PFSK-1 (cell line): Measurements from ENCODE around the gene HNRNPLL.

Experiments
- FOXP2 ChIP-seq: optimal IDR thresholded peaks from 2 replicates; pipeline ENCODE3; 2011; ENCODE audit warnings: borderline replicate concordance, control low read depth, inconsistent platforms; ENCODE audit not compliant: insufficient read depth; ENCODE audit errors: extremely low read length, extremely low read depth
- POLR2AphosphoS5 ChIP-seq: IDR thresholded peaks from 2 replicates; pipeline ENCODE4 v1.6.1; 2012; ENCODE audit warnings: low read depth, mild to moderate bottlenecking, control low read depth, low read length, moderate library complexity
- SIN3A ChIP-seq: IDR thresholded peaks from 2 replicates; pipeline ENCODE4 v1.6.1; 2012; ENCODE audit warnings: mild to moderate bottlenecking, low read length, moderate library complexity, borderline replicate concordance; ENCODE audit not compliant: insufficient read depth
- TAF1 ChIP-seq: IDR thresholded peaks from 2 replicates; pipeline ENCODE4 v1.6.1; 2012; ENCODE audit warnings: low read length, control low read depth, borderline replicate concordance; ENCODE audit not compliant: insufficient read depth
- TF ChIP-seq, protein P1 (sequence below), 2 experiments: IDR thresholded peaks; 2 replicates each; pipeline versions ENCODE4 v1.6.1 to v1.8.0; 2011 to 2012; ENCODE audit warnings: low read depth in 2 of 2, low read length in 2 of 2, control low read depth in 1 of 2, inconsistent platforms in 1 of 2, mild to moderate bottlenecking in 1 of 2, moderate library complexity in 1 of 2; ENCODE audit not compliant: insufficient read depth in 1 of 2

Gene HNRNPLL

GRCh38 chr2:38648107-38648761, 45.5 kb upstream of the HNRNPLL start:
- no peak for TF ChIP-seq TAF1
- TF ChIP-seq SIN3A, result no peak
- TF ChIP-seq, protein P1, sequence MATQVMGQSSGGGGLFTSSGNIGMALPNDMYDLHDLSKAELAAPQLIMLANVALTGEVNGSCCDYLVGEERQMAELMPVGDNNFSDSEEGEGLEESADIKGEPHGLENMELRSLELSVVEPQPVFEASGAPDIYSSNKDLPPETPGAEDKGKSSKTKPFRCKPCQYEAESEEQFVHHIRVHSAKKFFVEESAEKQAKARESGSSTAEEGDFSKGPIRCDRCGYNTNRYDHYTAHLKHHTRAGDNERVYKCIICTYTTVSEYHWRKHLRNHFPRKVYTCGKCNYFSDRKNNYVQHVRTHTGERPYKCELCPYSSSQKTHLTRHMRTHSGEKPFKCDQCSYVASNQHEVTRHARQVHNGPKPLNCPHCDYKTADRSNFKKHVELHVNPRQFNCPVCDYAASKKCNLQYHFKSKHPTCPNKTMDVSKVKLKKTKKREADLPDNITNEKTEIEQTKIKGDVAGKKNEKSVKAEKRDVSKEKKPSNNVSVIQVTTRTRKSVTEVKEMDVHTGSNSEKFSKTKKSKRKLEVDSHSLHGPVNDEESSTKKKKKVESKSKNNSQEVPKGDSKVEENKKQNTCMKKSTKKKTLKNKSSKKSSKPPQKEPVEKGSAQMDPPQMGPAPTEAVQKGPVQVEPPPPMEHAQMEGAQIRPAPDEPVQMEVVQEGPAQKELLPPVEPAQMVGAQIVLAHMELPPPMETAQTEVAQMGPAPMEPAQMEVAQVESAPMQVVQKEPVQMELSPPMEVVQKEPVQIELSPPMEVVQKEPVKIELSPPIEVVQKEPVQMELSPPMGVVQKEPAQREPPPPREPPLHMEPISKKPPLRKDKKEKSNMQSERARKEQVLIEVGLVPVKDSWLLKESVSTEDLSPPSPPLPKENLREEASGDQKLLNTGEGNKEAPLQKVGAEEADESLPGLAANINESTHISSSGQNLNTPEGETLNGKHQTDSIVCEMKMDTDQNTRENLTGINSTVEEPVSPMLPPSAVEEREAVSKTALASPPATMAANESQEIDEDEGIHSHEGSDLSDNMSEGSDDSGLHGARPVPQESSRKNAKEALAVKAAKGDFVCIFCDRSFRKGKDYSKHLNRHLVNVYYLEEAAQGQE (IDR thresholded peaks at IDR 0.05; ENCODE audit: insufficient read depth in 1 of 2, low read depth in 2 of 2, low read length in 2 of 2), result no peak
- no peak for TF ChIP-seq POLR2AphosphoS5
- TF ChIP-seq FOXP2, result no peak

DNA sequence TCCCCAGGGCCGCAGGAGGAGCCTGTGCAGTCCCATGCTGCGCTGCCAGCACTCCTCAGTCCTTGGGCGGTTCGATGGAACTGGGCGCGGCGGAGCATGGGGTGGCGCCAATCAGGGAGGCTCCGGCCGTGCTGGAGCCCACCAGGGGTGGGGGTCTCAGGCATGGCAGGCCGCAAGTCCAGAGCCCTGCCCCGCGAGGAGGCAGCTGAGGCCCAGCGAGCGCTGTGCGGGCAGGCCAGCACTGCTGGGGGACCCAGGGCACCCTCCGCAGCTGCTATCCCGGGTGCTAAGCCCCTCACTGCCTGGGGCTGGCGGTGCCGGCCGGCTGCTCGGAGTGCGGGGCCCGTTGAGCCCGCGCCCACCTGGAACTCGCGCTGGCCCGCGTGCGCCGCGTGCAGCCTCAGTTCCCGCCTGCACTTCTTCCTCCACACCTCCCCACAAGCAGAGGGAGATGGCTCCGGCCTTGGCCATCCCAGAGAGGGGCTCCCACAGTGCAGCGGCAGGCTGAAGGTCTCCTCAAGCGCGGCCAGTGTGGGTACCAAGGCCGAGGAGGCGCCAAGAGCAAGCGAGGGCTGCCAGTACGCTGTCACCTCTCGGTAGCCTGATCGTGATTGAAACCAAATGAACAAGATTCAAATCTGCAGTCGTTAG, 40.4 kb upstream of the HNRNPLL start:
- TF ChIP-seq TAF1, result no peak
- TF ChIP-seq, protein P1 (IDR thresholded peaks at IDR 0.05; ENCODE audit: insufficient read depth in 1 of 2, low read depth in 2 of 2, low read length in 2 of 2), result no peak
- no peak for TF ChIP-seq FOXP2
- TF ChIP-seq SIN3A, result no peak
- TF ChIP-seq POLR2AphosphoS5, result no peak

- TF ChIP-seq FOXP2 (no peak), TAF1 (no peak), SIN3A (no peak), POLR2AphosphoS5 (no peak)
- TF ChIP-seq, protein P1 (IDR thresholded peaks at IDR 0.05; ENCODE audit: insufficient read depth in 1 of 2, low read depth in 2 of 2, low read length in 2 of 2), result no peak
Measured at GRCh38 chr2:38636069-38636468, 33.3 kb upstream of the HNRNPLL start.

DNA sequence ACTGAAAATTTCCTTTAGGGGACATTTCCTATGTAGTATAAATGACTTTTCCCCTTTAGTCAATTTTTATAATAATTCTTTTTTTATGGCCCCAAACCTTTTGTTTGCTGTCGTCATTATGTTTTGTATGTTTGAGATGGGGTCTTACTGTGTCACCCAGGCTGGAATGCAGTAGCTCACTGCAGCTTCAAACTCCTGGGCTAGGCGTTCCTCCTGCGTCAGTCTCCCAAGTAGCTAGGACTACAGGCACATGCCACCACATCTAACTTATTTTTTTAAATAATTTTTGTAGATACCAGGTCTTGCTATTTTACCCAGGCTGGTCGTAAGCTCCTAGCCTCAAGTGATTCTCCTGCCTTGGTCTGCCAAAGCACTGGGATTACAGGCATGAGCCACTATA, 32.4 kb upstream of the HNRNPLL start:
- TF ChIP-seq POLR2AphosphoS5 (no peak), SIN3A (no peak), TAF1 (no peak)
- TF ChIP-seq, protein P1 (IDR thresholded peaks at IDR 0.05; ENCODE audit: insufficient read depth in 1 of 2, low read depth in 2 of 2, low read length in 2 of 2), result no peak
